Endothelial cell of hepatic sinusoid (primary cell): ENCODE data around the gene SPAG5.

Experiments
- in situ Hi-C: cut with HindIII; loops from 2 replicates; pipeline ENCODE4 v1.10.0; 2017; ENCODE audit warnings: low sequenced_read_pairs

SPAG5 gene

DNA sequence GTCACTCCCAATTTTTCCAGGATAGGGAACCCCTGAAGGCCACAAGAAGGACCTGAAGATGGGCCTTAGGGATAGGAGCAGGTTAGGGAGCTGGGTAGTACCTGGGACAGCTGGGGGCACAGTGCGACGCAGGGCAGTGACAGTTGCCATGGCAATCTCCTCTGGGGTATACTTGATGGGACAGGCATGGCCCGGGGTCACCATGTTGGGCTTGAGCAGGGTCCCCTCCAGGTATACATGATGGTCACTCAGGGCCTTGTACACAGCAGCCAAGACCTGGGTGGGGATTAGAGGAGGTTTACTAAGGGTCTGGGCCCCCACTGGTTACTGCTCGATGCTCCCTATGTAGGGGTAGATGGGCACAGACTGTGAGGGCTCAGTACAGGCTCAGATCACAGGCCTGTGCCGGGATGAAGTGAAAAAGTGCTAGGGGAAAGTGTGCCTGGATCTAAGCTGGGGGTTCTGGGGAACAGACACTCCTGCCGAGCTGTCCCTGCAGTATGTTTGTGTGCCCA is 24.8 kb downstream of the SPAG5 start:
- in situ Hi-C loops: no loop called here

DNA sequence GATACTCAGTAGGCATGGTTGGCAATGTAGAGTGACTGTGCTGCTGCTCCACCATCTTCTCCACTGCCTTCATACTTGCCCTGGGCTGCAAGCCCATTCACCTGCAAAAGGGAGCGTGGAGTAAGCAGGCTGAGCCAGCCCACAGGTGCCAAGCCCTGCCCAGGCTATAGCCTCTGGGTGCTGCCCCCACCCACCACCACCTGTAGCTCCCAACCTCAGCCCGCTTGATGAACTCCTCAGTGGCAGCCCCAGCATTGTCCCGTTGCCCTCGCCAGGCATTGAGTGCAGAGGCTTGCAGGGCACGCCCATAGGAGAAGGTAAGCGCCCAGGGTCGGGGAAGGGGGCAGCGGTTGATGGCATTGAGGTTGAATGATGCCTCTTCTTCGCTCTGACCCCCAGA is 25.3 kb downstream of the SPAG5 start:
- in situ Hi-C loops: no loop called here

DNA sequence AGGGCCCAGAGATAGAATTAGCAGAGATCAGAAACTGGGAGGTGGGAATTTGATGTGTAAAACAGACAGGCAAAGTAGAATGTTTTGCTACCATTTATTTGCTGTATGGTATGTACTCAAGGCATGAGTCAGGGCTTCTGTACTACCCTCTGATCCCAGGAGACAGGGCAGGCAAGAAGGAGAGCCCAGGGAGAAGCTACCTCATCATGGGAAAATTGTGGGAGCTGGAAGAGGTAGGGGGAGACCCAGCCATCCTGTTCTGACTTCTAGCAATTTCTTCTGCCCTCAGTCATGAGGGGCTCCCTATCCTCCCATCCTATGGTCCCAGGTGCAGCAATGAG is 25.8 kb downstream of the SPAG5 start:
- in situ Hi-C loops: no loop called here

DNA sequence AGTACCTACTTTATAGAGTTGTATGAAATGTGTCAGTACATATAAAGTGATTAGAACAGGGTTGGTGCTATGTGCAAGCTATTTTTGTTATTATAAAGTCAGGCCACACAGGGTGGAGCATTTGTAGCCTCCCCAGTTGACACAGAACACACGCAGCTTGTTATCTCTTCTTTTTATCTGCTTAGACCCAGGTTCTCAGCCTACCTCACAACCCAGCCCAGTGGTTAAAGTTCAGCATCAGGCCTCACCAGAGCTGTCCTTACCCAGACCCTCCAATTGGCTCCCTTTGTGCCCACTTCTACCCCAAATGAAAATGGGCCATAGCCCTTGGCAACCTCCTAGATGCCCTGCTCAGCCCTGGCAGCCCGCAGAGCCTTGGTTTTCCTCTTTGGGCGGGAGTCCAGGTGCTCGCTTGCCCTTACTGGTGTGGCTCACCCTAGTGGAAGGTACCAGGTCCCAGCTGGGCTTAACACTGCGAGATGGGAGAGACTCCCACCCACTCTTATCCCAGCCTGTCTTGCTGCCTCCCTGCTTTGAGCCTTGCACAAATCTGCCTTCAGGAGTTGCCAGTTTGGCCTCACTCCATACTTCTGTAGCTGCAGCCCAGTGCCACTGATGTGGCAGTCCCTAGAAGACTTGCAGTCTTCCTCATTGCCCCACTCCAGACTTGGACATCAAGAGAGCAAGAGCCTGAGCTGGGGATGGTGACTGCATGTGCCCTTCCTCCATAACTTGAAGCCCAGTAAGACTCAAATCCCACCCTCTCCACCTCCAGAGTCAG is 26.4 kb downstream of the SPAG5 start:
- in situ Hi-C loops: no loop called here

DNA sequence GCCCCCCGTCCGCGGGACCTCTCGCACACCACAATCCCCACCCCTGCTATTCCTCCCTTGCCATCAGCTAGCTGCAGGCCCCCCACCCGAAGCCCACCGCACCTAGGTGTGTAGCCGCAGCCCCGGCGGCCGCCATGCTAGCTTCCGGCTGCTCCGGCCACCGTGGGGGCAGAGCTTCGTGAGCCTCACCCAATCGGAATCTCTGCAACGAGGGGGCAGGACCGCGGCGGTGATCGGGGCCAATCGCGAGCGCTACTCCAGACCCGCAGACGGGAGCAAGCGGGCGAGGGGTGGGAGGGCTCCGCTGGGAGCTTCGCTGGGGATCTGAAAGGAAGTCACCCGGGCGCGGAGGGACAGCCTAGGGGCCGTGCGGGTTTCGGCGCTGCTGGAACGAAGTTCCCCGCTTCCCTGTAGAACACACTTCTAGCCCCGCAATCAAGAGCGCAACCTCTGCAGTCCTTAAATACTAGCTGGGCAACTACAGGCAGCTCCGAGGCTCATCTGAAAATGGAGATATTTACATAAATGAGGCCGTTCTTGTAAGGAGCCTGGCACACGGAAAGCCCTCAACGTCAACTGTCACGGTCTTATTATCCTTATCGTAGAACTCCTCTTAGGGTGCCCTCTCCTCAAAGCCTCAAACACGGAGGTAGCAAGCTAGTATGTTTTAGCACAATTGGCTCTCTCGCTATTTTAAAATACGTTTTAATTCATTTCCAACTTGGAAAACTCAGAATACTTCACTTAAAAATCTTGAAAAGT is 27.3 kb downstream of the SPAG5 start, which contains the start of gene PIGS:
Gene PIGS (minus strand): TSS at position 164 of the 762 bp plus-strand sequence. CDS start 28 bp downstream, at position 136.
- in situ Hi-C loops: no loop called here

DNA sequence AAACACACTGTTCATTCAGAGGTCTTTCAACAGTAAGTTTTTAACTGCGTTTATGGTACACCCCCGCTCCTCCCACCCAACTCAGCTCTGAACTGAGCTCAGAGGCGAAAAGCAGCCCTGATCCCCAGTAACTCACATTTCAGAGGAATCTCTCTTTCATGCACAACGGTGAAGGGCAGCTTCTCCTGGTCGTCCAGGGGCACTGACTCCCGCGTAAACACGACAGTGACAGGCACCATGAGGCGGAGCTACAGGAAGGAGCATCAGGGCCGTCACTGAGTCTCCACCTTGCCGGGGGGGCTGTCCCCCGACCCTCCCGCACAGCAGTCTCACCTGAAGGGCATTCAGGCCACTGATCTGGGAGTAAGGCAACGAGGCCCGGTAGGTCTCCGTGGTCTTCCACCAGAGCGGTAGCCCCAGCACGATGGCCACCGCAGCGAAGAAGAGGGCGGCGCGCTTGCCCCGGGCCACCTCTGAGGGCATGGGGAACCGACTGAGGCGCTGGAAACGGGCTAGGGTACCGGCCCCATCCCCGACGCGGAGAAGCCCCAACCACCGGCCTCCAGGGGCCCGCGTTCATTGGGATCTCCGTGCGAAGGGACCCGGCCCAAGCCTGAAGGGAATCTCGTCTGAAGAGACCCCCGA is 28.0 kb downstream of the SPAG5 start:
- in situ Hi-C loops: no loop called here

DNA sequence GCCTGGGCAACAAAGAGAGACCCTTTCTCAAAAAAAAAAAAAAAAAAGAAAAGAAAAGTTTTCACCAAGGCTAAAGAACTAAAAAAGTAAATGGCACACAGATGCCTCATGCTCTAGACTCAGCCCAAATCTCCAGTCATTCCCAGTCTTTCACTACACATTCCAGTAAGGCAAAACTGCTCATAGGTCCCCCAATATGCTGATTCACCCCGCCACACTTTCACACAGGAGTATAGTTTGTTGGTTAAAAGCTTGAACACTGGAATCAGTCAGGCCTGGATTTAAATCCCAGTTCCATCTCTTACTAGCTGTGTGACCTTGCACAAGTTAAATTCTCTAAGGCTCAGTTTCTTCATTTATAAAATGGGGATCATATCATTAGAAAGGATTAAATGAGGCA is 29.4 kb downstream of the SPAG5 start:
- in situ Hi-C loops: no loop called here

DNA sequence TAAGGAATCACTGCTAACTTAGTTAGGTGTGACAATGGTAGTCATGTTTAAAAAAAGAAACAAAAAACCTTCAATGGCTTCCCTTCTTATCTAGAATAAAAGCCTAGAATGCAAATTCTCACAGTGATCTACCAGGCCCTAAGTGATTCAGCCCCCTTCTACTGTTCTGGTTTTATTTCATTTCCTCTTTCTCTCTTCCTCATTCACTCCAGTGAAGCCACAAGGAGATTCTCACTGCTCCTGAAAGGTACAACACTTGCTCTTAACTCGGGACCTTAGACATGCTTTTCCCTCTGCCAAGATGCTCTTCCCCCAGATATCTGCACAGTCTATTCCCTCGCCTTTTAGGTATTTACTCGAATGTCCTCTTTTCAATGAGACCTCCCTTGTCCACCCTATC is 31.2 kb downstream of the SPAG5 start:
- in situ Hi-C loops: no loop called here

DNA sequence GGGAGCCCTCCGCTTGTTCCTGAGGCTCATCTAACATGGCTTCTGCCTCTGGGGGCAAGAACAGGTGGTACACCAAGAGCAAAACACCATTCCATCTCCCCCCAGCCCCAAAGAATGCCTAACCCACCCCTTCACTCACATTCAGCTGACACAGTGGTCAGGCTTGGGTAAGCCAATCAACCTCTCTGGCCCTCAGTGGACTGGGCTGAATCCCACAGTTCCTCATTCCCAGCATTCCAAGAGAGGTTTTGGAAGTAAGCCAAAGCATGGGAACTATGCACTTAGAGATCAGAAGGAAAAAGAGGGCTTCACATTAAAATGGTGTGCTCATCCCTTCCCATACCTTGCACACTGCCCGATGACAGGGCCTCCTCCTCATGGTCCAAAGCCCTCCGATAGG is 35.4 kb downstream of the SPAG5 start:
- in situ Hi-C loops: no loop called here

DNA sequence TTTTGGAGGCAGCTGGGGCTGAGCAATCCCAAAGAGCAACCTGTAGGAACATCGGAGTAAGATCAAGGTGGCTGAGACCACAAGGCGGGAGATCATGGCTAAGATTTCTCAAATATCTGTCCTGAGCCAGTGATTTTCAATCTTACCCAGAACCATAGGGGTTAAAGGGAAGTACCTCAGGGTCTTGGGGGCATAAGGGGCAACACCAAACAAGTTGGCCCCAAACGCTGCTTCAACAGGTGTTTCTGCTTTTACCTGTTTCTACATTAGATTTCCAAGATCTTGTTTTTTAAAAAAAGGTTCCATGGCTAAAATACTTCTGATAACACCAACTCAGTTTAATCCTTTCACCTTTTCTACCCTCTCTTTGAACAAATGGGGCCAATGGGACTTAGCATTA is 43.8 kb downstream of the SPAG5 start:
- in situ Hi-C loops: no loop called here

DNA sequence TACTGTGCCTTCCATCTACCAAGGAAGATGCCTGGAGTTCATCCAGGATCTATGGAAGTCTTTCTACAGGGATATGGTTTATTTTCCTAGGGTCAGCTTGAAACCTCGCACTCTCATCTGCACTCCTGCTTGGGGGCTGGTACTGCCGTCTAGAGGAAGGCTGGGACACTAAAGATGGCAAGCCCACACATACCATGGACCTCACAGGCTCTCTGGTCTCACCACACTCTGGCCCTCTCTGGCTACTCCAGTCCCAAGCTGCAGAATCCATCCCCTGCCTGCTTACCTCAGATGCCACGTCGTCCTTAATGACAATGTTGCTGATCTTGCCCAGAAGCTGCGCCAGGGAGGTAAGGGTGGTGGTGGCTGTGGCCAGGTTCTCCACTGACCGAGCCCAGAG is 44.3 kb downstream of the SPAG5 start:
- in situ Hi-C loops: no loop called here

DNA sequence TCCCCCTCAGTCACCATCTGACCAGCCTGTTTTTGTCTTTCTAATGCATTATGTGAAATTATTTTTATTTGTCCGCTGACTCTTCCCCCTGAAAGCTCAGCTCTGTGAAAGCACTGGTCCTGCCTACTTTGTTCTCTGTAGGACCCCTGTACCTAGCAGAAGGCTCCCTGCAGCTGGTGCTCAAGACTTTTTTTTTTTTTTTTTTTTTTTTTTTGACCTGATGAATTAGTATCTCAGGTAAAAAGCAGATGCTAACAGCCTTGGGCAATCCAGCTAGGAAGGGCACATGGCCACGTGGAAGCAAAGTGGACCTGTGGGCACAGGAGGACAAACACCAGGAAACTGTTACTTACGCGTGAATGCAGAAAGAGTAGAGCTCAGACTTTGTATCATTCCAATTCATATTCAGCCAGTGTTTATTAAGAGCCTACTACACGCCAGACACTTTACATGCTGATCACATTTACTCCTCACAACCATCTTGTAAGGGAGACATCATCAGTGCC is 45.8 kb downstream of the SPAG5 start:
- in situ Hi-C loops: no loop called here

DNA sequence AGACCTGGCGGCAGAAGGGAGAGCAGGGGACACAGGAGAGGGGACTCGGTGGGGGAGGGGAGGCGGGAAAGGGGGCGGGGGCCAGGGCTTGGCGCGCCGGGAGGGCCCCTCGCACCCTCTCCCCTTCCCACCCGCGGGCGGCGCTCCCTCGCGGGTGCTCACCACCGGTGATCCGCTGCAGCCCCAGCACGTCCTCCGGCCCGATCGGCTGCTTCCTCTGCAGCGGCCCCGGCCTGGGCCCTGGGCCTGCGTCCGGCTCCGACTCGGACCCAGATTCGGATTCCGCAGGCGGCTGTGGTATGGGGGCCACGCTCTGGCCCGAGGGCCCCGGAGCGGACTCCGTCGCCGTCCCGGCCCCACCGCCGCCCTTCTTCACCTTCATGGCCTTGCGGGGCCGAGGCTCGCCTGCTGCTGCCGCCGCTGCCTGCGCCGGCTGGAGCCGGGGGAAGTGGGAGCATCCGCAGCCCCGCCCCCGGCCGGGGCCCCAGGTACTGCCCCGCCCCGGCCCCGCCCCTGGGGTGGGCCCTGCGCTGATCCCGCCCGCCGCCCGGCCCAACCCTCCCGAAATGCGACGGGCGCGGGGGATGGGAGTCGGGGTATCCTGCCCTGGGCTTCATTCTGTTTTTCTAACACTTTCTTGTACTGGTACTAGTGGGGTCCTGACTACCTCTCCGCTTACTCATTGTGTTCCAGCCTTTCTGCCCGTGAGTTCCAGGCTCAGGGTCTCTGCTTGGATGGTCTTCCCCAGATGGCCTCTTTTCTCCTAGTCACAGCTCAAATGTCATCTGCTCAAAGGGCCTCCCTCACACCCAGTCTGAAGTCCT is 46.4 kb downstream of the SPAG5 start, which contains the start of gene UNC119:
Gene UNC119 (minus strand): TSS at position 449 of the 824 bp plus-strand sequence. CDS start 67 bp downstream, at position 382.
- in situ Hi-C loops: no loop called here

DNA sequence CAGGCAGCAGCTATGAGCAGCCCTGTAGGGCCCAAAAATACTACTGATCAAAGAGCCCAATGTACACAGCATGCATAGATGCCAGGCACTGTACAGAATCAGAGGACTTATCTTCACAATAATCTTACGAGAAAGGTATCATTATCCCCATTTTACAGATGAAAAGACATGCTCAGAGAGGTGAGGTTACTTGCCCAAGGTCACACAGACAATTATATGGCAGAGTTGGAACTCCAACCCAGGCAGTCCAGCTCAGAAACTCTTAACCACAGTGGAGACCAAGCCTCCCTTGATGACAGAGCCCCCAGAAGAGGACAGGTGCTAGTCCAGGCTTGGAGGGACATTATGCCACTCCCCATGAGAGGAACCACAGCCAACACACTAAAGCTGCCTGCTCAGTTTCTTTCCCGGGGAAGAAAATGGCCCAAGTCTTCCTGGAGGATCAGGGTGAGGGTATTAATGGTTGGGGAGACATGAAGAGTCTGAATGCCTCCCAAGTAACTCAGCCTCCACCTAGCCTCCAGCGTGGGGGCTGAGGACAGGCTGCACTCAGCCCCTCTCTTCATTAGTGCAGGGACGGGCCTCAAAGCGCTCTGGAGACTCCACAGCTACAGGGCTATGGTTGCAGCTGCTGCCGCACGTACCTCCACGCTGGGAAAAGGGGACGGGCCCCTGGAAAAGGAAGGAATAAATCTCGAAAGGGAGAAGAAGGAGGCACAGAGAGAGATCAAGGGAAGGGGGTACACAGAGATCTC is 47.2 kb downstream of the SPAG5 start:
- in situ Hi-C loops: no loop called here

DNA sequence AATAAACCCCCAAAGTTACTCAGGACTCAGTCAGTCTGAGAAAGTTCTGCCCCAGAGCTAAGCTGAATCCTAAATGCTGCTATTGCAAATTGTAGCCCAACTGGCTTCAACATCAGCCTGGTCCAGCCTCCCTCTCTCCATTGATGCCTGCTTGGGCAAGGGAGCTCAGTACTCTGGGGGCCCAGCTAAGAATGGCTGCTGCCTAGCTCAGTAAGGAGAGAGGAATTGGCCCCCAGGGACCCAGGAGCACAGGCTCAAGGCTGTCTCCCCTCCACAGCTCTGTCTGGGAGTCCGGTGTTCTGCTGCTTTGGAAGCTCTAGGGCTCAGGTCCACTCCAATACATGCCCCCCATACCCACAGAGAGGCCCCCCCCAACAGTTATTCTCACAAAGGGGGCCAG is 48.0 kb downstream of the SPAG5 start:
- in situ Hi-C loops: no loop called here

DNA sequence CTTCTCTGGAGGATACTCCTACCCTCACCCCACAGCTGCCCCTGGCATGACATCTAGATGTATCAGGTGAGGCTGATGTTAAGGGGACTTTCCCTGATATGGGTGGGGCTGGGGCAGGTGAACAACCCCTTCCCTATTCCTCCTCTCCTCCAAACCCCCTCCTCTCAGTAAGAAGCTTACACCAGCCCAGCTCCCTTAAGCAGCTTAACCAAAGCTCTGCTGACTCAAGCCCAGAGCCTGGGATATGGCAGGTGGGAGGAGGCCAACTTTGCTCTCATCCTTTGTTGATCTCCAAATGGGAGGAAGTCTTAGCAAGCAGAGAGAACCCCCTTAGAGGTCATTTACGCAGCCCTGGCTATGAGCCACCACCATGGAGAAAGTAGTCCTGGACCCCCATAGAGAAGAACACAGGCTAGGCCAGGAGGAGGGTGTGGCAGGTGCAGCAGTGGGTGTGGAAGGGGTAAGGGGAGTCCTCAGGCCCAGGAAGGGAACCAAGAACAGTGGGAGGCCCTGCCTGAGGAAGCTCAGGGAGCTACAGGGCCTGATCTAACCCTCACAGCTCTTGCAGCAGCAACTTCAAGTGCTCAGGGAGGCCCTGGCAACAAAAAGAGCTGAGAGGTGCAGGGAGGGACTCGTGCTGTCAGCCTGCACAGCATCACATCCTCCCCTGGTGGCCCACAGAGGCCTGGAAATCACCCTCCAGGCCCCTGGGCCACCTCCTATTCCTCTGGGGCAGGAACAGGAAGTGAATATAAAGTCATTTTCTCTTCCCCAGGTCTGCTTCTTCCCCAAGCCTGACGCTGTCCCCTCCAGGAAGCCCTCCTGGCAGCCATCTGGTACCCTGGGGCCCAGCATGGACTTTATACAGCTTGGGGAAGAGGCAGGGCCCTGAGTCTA is 49.3 kb downstream of the SPAG5 start:
- in situ Hi-C loops: loop anchor here (5.0 kb wide), 1 partner anchor 37 kb away; no protein-coding TSS in a partner anchor

DNA sequence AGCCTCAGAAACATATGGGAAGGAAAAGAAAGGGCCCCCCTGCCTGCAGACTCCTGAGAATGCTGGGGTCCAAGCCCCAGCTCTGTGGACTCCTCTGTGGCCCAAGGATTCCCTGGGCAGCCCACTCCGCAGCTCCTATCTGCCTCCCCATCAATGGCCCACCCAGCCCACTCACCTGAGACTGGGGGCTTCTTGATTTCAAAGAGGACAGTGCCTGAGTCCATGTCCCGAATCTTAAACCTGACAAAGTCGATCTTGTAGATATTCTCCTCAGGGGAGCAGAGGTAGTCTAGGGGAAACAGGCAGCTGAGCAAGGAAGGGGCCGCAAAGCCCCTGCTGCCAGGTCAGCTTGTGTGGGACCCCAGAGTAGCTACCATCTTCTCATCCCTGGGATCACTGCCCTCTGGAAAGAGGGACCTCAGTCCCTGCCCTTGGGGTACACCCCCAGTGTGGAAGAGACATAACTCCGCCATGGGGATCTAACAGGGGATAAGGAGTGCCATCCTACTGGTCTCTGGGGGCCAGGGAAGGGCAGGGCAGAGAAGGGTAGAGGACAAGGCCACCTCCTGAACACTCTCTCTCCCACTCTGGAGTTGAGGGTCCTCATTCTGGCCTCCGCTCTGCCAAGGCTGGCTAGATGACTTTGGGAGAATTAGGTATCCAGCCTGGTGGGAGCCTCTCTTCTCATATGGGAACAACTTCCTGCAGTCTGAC is 50.3 kb downstream of the SPAG5 start:
- in situ Hi-C loops: loop anchor here (5.0 kb wide), 1 partner anchor 36 kb away; no protein-coding TSS in a partner anchor
